RPMI8226 (cell line): Measurements from ENCODE around the gene CARM1.
A peak's percentile ranks its signal among the peaks of the same experiment; 100 is the strongest.
"Not testable (repeated sequence)": the region's sequence is repeated elsewhere in the genome, so short reads cannot be mapped to it uniquely, and the experiment has no call there.

Experiments used
- DNase-seq: peaks from one replicate; pipeline ENCODE4 v3.0.0-alpha.2; 2015

The CARM1 gene

DNA sequence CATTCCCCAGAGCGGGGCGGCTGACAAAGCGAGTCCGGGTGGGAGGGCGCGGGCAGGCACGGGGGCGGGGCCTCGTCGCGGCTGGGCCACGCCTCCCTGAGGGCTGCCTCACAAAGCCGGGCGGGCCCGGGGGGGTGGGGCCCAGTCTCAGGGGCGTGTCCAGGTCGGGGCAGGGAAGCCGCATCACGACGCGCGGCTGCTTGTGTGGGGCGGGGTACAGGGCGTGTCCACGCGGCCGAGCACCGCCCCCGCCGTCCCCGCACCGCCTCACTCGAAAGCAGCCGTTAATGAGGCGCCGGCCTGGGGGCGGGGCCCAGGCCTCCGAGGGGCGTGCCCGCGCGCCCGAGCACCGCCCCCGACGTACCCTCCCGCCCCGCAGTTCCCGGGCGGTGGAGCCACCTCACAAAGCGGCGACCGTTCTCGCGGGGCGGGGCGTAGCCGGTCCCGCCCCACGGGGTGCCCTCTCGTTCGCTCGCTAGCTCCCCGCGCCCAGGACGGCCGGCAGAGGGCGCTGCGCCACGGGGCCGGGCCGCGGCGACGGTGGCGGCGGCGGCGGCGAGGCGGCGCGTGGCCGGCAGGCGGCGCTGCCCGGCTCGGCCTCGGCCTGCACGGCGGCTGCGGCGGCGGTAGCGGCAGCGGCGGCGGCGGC lies at the start of gene CARM1:
TSS of gene CARM1 (plus strand) at position 599 of the 649 bp plus-strand sequence. CDS start 150 bp downstream, outside the sequence.
- DNase-seq = peak; percentile 97

DNA sequence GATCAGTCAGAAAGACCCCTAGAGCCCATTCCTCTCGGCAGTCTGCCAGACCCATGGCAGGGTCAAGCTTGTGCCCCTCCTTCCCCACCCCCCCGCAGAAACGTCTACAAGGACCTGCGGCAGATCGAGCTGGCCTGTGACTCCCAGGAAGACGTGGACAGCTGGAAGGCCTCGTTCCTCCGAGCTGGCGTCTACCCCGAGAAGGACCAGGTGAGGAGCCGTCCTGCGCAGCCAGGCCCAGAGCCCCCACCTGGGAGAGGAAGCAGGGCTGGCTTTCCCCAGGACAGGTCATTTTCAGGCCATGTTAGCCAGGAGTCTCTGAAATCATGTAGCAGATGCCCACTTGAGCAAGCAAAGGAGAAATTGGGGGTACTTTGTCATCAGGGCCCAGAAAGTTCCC lies 47.7 kb upstream of the CARM1 start:
- no peak for DNase-seq

DNA sequence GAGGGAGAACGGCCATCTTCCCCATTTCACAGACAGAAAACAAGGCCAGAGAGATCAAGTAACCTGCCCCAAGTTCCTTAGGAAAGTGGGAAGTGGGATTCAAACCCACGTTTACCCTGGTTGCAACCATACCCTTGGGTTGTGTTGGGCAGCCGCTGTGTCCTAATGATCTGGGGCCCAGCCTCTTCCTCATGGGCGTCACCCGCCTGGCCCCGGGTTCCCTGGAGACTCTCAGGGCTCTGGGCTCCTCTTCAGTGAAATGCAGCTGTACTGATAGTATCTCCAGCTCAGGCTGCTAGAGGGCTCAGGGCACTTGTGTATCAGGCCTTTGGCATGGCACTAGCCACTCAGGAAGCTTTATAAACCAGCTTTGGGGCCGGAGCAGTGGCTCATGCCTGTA lies 45.1 kb upstream of the CARM1 start:
- DNase-seq = no peak

DNA sequence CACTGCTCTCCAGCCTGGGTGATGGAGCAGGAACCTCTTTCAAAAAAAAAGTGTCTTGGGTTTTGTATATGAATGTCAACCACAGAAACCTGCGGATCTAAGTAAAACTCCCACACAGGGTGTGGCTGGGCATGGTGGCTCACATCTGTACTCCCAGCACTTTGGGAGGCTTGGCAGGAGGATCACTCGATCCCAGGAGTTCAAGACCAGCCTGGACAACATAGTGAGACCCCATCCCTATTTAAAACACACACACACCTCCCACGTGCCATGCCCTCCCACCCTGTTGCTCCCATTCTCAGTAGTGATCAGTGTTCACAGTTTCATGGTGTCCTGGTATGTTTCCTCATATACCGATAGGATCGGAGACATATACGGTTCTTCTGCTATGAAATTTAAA lies 44.5 kb upstream of the CARM1 start:
- DNase-seq = no peak

DNA sequence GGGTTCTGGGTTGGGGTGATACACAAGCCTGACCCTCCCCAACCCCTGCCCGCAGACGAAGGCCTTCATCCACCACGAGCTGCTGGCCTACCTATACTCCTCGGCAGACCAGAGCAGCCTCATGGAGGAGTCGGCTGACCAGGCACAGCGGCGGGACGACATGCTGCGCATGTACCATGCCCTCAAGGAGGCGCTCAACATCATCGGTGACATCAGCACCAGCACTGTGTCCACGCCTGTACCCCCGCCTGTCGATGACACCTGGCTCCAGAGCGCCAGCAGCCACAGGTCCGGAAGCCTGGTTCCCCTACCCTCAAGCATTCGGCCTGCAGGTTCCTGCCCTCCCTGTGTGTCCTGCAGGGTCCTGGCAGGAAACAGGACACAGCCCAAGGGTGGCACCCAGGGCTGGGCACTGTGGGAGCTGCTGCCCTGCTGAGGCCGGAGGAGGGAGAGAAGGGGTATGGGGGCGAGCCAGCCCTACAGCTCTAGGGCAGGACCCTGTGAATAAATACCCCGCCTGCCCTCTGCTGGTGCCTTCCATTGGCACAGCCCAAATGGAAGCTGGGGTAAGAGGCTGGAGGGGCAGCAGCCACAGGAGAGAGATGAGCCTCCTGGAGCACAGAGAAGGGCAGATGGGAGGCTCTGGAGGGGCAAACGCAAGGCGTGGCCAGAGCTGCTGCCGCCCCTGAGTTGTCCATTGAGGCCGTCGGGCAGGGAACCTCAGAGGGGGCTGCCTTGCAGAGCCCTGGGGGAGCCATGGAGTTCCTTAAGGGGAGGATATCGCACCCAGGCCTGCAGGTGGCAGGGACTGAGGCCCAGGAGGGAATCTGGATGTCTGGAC lies 42.2 kb upstream of the CARM1 start:
- DNase-seq = no peak

DNA sequence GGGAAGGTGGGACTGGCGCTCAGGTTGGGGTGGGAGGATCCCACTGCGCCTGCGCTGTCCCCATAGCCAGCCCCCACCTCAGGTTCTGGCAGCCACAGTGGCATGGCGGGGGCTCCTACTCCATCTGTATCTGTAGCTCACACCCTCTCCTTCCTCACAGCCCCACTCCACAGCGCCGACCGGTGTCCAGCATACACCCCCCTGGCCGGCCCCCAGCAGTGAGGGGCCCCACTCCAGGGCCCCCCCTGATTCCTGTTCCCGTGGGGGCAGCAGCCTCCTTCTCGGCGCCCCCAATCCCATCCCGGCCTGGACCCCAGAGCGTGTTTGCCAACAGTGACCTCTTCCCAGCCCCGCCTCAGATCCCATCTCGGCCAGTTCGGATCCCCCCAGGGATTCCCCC lies 41.4 kb upstream of the CARM1 start:
- no peak for DNase-seq

DNA sequence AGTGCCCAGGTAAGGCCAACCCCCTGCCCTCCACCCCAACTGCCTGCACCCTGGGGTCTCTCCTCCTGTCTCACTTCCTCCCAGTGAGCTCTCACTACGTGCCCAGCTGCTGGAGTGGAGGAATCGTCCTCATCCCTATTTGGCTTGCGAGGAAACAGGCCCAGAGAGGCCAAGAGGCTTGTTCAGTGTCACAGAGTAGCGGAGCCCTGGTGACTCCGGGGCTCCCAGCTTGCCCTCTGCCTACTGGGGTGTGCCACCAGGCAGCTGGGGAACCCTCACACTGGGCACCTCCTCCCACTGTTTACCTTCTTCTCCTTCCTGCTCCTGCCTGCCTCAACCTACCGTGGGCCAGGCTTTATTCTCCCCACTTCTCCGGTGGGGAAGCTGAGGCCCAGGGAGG lies 41.0 kb upstream of the CARM1 start:
- DNase-seq = no peak

DNA sequence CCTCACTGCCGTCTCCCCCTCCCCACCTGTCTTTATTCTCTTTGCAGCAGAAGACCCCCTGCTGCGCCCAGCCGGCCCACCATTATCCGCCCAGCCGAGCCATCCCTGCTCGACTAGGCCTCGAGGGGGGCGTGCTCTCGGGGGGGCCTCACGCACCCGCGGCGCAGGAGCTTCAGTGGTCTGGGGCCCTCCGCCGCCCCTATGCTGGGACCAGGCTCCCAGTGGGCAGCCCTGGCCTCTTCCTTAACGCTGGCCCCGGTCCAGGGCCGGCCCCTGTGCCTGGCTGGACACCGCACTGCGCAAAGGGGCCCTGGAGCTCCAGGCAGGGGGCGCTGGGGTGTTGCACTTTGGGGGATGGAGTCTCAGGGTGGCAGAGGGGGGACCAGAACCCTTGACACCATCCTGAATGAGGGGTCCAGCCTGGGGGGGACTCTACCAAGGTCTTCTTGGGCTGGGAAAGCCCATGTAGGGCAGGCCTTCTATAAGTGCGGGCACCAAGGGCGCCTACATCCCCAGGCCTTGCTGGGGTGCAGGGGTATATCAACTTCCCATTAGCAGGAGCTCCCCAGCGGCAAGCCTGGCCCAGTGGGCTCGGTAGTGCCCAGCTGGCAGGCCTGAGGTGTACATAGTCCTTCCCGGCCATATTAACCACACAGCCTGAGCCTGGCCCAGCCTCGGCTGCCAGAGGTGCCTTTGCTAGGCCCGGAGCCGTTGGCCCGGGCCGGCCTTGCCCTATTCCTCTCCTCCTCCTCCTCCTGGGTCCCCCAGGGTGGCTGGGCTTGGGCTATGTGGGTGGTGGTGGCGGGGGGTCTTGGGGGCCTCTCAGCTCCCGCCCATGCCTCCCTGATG lies 40.2 kb upstream of the CARM1 start:
- DNase-seq = no peak

DNA sequence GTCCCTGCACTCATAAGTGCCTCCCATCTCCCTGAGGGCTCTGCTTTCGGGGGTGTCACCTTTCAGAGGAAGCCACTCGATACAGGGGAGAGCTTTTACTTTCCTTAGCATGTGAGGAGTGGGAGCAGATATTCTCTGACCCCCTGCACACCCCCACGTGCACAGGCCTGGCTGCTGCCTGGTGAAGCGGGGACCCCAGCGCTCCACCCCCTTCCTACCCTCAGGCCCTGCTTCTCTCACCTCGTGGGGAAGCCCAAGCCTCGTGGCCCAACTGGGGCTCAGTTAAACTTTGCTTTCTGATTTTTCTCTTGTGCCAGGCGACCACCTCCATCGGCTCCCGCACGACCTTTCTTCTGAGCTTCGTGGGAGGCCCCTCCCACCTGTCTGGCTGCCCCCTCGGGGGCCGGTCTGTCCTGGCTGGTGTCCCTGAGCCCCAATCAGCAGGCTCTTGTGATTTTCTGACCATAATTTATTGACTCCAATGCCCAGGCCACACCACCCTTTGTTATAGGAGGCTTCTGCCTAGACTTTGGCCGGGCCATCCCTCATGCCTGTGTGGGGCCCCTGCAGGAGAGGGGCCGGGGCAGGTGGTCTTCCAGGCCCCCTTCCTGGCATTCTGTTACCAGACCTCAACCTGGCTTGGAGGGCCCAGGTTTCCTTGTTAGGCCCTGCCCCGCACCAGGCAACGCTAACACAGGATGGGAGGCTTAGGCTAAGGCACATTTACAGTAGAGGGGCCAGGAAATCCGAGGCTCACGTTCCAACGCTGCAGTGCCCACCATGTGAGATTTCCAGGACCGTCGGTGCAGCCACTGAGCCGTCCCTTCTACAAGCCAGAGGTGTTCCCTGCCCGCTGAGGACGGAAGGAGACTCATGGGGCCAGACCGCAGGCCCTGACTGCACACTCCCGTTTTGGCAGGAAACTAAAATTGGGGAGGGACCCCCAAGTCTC lies 39.1 kb upstream of the CARM1 start:
- no peak for DNase-seq

DNA sequence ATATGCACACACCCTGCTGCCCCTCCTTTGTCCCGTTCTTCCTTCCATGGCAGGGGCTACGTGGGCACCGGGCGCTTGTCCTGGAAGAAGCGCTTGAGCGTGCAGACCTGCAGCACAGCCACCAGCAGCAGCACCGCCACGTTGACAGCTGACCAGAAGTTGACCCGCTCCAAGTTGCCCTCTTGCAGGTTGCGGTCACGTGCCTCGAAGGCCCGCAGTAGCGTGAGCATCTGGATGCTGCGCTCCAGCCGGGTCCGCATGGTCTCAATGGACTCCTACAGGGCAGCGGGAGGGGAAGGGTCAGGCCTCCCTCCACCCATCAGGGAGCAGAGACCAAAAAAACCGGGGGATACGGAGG lies 38.4 kb upstream of the CARM1 start:
- DNase-seq = no peak

DNA sequence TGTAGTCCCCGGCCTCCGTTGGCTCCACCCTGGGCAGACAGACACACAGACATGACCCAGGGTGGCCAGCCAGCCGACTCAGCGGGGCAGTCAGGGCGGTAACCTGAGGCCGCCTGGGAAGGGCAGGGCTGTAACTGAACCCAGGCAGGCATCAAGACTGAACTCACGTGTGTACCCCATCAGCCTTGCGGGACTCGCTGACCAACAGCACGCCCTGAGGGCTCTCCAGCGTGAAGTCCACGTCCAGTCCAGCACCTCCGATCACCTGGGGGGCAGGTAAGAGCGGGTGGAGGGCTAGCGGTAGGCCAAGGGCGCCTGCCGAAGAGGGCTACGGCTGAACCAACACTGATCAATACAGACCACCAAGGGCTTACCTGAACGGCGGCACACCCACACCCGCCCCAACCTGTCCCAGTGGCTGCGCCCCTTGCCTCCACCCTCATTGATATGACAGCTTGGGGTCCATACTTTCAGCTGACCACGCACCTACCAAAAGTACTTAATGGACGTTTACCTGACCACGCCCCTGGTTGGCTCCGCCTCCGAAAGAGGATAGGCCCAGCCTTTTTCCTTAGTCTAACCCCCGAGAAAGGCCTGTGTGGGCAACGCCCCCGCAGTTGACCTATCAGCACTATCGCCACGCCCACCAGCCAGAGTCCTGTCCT lies 36.1 kb upstream of the CARM1 start:
- DNase-seq = no peak

DNA sequence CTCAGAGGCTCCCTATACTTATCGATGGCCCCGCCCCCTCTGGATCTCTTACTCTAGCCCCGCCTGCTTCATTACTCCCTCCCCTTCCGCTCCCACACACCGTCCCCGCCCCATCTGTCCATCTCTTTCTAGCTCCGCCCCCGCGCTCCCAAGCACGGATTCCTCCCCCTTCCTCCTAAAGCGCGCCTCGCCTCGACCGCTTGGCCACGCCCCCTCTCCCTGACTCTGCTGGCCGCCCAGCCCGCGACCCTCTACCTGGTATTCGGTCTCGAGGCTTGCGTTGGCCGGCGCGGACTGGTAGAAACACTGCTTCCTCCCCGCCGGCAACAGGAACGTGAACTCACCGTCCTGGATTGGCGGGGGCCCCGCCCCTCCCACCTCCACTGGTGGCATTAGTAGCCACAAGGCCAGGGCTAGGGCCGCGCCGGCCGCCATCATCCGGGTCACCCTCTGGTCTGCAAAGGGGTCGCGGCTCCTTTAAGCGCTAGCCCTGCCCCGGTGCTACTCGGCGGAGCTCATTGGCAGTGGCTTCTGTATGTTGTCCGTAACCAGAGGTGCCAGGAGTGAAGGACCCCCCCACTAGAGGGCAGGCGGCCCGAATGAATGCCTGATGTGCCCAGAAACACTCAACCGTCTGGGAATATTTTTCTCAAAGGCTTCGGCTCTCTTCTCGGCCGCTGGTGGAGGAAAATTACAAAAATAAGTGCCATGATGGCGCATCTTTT lies 35.4 kb upstream of the CARM1 start, which contains the start of gene TMED1:
TSS of gene TMED1 (minus strand) at position 459 of the 725 bp plus-strand sequence. CDS start at position 438, 21 bp downstream.
- DNase-seq = peak; percentile 99

DNA sequence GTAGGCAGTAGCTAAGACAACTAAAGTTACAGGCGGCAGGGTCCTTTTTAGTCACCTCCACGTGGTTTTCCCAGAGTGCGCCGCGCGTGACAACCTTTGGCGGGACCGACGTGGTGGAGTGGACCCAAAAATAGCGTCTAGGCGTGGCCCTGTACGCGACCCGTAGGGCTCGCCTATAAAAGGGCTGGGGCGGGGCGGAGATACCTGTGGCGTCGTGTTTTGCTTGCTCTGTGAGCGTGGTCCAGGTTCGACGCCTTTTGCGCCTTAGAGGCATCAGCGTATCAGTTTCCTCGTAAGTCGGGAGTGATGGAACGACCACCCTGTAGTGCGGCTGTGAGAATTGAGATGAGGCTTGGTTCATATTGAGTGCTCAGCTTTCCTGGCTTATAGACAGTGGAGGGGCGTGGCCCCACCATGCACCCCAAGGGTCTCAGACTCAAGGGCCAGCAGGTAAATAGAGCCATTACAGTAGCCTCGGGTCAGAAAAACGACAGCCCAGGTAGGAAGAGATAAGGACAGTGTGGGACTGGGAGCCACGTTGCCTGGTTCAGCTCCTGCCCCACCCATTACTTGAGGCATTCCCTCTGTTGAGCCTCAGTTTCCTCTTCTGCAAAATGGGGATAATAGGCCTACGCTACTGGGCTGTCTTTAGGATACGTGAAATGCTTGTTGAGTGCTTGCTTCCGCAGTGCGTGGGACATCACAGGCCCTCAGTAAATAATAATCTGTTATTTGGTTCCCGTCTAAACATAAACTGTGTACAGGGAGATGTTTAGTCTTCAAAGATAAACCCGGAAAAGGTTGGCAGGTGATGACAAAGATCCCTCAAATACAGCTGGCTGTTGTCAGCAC lies 34.6 kb upstream of the CARM1 start:
- DNase-seq = peak; percentile 94

DNA sequence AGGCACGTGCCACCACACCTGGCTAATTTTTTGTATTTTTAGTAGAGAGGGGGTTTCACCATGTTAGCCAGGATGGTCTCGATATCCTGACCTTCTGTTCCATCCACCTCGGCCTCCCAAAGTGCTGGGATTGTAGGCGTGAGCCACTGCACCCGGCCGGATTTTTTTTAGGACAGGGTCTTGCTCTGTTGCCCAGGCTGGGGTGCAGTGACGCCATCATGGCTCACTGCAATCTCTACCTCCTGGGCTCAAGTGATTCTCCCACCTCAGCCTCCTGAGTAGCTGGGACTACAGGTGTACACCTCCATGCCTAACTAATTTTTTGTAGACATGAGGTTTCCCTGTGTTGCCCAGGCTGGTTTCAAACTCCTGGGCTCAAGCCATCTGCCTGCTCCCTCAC lies 33.7 kb upstream of the CARM1 start:
- not testable (repeated sequence) for DNase-seq

DNA sequence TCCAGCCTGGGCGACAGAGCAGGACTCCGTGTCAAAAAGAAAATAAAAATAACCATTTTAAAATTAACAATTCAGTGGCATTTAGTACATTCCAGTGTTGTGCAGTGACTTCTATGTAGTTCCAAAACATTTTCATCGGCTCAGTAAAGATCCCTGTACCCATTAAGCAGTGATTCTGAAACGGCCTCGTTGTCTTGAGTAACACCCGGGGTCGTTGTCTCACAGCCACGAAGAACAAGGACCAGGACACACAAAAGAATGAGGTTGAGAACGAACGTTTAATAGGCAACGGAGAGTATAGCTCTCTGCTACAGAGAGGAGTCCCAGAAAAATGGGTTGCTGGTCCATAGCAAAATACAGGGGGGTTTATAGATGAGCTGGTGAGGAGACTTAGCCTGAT lies 33.0 kb upstream of the CARM1 start:
- no peak for DNase-seq

DNA sequence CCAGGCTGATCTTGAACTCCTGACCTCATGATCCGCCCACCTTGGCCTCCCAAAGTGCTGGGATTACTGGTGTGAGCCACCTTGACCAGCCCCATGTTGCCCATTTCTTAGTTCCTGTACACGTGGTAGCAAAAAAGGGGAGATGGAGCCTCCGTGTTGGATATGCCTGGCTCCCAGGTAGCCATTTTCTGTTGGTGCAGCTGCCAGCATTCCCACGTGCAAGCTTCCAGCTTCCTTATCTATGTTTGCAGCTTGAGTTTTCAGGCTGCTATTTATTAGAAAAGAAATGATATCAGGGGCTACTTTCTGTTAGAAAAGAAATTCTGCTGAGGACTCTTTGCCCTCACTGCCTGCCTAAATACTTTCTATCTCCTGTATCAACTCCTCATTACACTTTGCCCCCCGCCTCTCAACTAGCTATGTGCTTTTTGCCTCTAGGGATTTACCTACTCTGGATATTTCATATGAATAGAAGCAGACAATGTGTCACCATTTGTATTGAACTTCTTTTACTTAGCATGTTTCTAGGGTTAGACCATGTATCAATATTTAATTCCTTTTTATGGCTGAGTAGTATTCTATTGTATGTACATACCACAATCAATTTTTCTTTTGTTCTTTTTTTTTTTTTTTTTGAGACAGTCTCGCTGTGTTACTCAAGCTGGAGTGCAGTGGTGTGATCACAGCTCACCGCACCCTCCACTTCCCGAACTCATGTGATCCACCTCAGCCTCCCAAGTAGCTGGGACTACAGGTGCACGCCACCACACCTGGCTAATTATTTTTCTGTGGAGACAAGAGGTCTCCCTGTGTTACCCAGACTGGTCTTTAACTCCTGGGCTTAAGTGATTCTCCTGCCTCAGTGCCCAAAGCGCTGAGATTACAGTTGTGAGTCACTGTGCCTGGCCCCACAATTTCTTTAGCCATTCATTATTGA lies 32.0 kb upstream of the CARM1 start:
- DNase-seq = no peak

DNA sequence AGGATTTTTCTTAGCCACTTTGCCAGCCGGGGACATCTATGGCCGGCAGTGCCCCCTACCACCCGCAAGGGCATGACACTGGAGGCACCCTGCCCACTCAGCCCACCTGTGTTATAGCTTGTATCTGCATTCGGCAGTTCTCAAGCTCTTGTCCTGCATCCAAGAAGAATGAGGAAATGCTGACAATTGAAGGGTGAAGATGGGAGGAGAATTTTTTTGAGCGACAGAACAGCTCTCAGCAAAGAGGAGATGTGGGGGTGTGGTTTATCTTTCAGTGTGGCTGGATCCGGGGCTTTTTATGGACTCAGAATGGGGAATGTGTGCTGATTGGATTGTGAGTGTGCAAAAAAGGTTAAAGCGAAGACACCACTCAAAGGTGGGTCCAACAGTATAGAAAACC lies 28.6 kb upstream of the CARM1 start:
- no peak for DNase-seq

DNA sequence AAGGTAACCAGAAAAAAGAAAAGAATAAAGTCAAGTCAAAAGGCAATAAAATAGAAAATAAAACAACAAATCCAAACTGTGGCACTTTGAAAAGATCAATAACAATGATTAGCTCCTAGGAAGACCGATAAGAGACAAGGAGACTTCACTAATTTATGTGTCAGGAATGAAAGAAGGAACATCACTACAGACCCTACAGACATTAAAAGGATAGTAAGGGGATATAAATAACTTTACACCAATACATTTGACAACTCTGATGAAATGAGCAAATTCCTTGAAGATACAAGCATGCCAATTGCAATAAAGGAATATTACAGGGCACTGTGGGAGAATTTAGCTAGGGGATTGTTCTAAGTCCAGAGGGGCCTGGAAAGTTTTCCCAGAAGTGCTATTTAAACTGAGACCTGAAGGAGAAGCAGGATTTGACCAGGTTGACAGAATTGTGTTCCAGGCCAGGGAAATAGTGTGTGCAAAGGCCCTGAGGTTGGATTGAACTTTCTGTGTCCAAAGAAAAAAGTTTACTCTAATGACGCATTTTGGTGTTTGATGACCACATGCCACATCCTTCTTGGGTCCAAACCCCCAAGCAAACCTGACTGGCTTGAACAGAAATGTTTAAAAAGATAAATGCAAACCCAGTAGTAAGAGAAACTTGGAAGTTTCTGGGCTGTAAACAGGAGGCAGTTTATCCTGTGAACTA lies 24.7 kb upstream of the CARM1 start:
- DNase-seq = no peak
